Measurements from ENCODE around the gene CFAP61. TPM values are rescaled to one million over a fixed set of nuclear protein-coding genes. Genes with fewer than 3 reads are reported as not detected.

Gene CFAP61
- total RNA-seq, 1 experiment from 2014 or later = not detected

GRCh38 chr20:20201124-20201523 lies 148.8 kb downstream of the CFAP61 start:
- BruUV-seq (replicated peaks) = no TSS peak
- Histone ChIP-seq H2AFZ (ENCODE audit: low read length) (no peak overlapping the region), H3F3A (ENCODE audit: low read length, unreplicated experiment) (no peaks in the 10 kb centered on the region), H4K20me1 (ENCODE audit: low read length) (no peaks in the 10 kb centered on the region), H3K4me3 (ENCODE audit: low read length) (no peak overlapping the region), H3K9me2 (replicated peaks; ENCODE audit: low read length) (no peaks in the 10 kb centered on the region), H3K27ac (ENCODE audit: low read length) (no peak overlapping the region), H3K27me3 (ENCODE audit: low read length) (peaks cover 79% of the 10 kb centered on the region), H3K79me2 (ENCODE audit: low read length) (no peaks in the 10 kb centered on the region), H3K4me1 (ENCODE audit: insufficient read depth, low read length) (no peaks in the 10 kb centered on the region), H3K36me3 (ENCODE audit: low read depth, low read length) (no peaks in the 10 kb centered on the region), H3K4me2 (ENCODE audit: low read length) (no peak overlapping the region), H3K9ac (ENCODE audit: low read length) (no peak overlapping the region), H3K9me3 (ENCODE audit: low read length) (no peaks in the 10 kb centered on the region)
- intact Hi-C loops (cut with micrococcal nuclease) = no loop called here
- ChIA-PET POLR2A (ENCODE audit: unreplicated experiment) (no interaction called here), CTCF (no interaction called here)
- ATAC-seq (no peak), DNase-seq (no peak)
- TF ChIP-seq, protein P1, sequence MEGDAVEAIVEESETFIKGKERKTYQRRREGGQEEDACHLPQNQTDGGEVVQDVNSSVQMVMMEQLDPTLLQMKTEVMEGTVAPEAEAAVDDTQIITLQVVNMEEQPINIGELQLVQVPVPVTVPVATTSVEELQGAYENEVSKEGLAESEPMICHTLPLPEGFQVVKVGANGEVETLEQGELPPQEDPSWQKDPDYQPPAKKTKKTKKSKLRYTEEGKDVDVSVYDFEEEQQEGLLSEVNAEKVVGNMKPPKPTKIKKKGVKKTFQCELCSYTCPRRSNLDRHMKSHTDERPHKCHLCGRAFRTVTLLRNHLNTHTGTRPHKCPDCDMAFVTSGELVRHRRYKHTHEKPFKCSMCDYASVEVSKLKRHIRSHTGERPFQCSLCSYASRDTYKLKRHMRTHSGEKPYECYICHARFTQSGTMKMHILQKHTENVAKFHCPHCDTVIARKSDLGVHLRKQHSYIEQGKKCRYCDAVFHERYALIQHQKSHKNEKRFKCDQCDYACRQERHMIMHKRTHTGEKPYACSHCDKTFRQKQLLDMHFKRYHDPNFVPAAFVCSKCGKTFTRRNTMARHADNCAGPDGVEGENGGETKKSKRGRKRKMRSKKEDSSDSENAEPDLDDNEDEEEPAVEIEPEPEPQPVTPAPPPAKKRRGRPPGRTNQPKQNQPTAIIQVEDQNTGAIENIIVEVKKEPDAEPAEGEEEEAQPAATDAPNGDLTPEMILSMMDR (conservative IDR thresholded peaks at IDR 0.05; ENCODE audit: low read depth, low read length) = no peak
- TF ChIP-seq EZH2phosphoT487 (IDR thresholded peaks at IDR 0.05; ENCODE audit: borderline replicate concordance, low read length) (no peak), EZH2 (IDR thresholded peaks at IDR 0.05; ENCODE audit: low read length, unreplicated experiment) (no peak)

- Histone ChIP-seq H3K79me2 (ENCODE audit: low read length) (no peaks in the 10 kb centered on the region), H3K4me1 (ENCODE audit: insufficient read depth, low read length) (no peaks in the 10 kb centered on the region), H4K20me1 (ENCODE audit: low read length) (no peaks in the 10 kb centered on the region), H3K9me2 (replicated peaks; ENCODE audit: low read length) (no peaks in the 10 kb centered on the region), H3K36me3 (ENCODE audit: low read depth, low read length) (no peaks in the 10 kb centered on the region), H3K27me3 (ENCODE audit: low read length) (peaks cover 77% of the 10 kb centered on the region), H2AFZ (ENCODE audit: low read length) (no peak overlapping the region), H3F3A (ENCODE audit: low read length, unreplicated experiment) (no peaks in the 10 kb centered on the region), H3K4me2 (ENCODE audit: low read length) (no peak overlapping the region), H3K4me3 (ENCODE audit: low read length) (no peak overlapping the region), H3K27ac (ENCODE audit: low read length) (no peak overlapping the region), H3K9me3 (ENCODE audit: low read length) (no peaks in the 10 kb centered on the region), H3K9ac (ENCODE audit: low read length) (no peak overlapping the region)
- TF ChIP-seq EZH2 (IDR thresholded peaks at IDR 0.05; ENCODE audit: low read length, unreplicated experiment) (no peak), EZH2phosphoT487 (IDR thresholded peaks at IDR 0.05; ENCODE audit: borderline replicate concordance, low read length) (no peak)
- TF ChIP-seq, protein P1 (conservative IDR thresholded peaks at IDR 0.05; ENCODE audit: low read depth, low read length) = no peak
- ATAC-seq (no peak), DNase-seq (no peak)
- BruUV-seq (replicated peaks) = no TSS peak
- CTCF ChIA-PET = no interaction called here
- POLR2A ChIA-PET (ENCODE audit: unreplicated experiment) = no interaction called here
- intact Hi-C loops (cut with micrococcal nuclease) = no loop called here
Observed at GRCh38 chr20:20201639-20202038, 149.3 kb downstream of the CFAP61 start.

DNA sequence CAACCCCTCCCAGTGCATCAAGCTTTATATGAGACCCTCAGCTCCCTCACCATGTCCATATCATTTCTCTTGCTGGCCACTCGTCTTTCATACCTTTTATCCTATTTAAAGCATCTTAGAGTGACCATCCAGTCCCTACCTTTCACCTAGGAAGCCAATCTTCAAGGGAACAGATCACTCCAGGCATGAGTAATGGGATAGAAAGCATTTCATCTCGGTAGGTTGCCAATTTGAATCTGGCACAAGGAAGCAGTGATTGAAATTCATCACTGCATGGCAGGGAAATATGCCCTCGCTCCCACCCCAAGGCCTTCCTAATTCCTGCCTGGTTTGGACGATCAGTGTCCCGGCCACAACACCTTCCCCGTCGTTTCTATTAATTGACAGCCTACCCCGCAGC lies 150.4 kb downstream of the CFAP61 start:
- no peak for DNase-seq
- H3K27me3 ChIP-seq (ENCODE audit: low read length) = peaks cover 77% of the 10 kb centered on the region
- H3K9me2 ChIP-seq (replicated peaks; ENCODE audit: low read length) = no peaks in the 10 kb centered on the region
- H3K9me3 ChIP-seq (ENCODE audit: low read length) = no peaks in the 10 kb centered on the region
- H2AFZ ChIP-seq (ENCODE audit: low read length) = no peak overlapping the region
- no peaks in the 10 kb centered on the region for H3K79me2 ChIP-seq (ENCODE audit: low read length)
- no peak overlapping the region for H3K27ac ChIP-seq (ENCODE audit: low read length)
- POLR2A ChIA-PET (ENCODE audit: unreplicated experiment) = no interaction called here
- no peak for ATAC-seq
- H3F3A ChIP-seq (ENCODE audit: low read length, unreplicated experiment) = no peaks in the 10 kb centered on the region
- H4K20me1 ChIP-seq (ENCODE audit: low read length) = no peaks in the 10 kb centered on the region
- CTCF ChIA-PET = no interaction called here
- intact Hi-C loops (cut with micrococcal nuclease) = no loop called here
- H3K36me3 ChIP-seq (ENCODE audit: low read depth, low read length) = no peaks in the 10 kb centered on the region
- H3K4me3 ChIP-seq (ENCODE audit: low read length) = no peak overlapping the region
- no peak overlapping the region for H3K9ac ChIP-seq (ENCODE audit: low read length)
- H3K4me1 ChIP-seq (ENCODE audit: insufficient read depth, low read length) = no peaks in the 10 kb centered on the region
- TF ChIP-seq EZH2 (IDR thresholded peaks at IDR 0.05; ENCODE audit: low read length, unreplicated experiment) (no peak), EZH2phosphoT487 (IDR thresholded peaks at IDR 0.05; ENCODE audit: borderline replicate concordance, low read length) (no peak)
- TF ChIP-seq, protein P1 (conservative IDR thresholded peaks at IDR 0.05; ENCODE audit: low read depth, low read length) = no peak
- no TSS peak for BruUV-seq (replicated peaks)
- H3K4me2 ChIP-seq (ENCODE audit: low read length) = no peak overlapping the region
